ENCODE data around the gene RAB27A.
"Not testable (repeated sequence)": the region's sequence is repeated elsewhere in the genome, so short reads cannot be mapped to it uniquely, and the experiment has no call there.

Gene RAB27A

GRCh38 chr15:55281517-55282228 is 7.9 kb downstream of the RAB27A start:
- DNase-seq, result no peak

DNA sequence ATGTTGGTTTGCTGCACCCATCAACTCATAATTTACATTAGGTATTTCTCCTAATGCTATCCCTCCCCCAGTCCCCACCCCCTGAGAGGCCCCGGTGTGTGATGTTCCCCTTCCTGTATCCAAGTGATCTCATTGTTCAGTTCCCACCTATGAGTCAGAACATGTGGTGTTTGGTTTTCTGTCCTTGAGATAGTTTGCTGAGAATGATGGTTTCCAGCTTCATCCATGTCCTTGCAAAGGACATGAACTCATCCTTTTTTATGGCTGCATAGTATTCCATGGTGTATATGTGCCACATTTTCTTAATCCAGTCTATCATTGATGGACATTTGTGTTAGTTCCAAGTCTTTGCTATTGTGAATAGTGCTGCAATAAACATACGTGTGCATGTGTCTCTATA is 9.0 kb downstream of the RAB27A start:
- not testable (repeated sequence) for DNase-seq

DNA sequence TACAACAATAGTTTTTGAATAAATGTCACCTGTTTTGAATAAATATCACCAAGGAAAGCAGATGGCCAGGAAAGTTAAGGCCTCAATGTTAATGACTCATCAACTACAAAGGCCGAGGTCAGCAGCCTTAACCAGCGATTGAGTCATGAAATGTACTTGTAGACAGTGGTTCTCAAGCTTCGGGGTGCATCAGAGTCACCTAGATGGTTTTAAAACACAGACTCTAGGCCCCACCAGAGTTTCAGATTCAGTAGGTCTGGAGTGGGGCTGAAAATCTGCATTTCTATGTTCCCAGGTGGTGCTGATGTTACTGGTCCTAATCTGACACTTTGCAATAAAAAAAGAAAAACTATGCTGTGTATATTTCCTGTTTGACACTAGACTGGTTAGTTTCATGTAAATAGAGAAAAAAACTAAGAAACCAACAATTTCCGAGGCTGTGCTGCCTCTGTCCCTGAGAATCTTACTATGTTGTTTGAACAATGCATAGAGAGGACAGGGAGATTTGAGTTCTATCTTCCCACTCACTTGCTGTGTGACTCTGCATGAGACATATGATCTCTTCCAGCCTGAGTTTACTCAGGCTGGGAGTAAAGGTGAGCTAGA is 9.8 kb downstream of the RAB27A start:
- DNase-seq, result peak; percentile 53

- DNase-seq, result no peak
These were observed 10.4 kb downstream of the RAB27A start for GRCh38 chr15:55279100-55279745.

- no peak for DNase-seq
These were observed 11.9 kb downstream of the RAB27A start for GRCh38 chr15:55277715-55278114.

GRCh38 chr15:55277116-55277564 is 12.5 kb downstream of the RAB27A start:
- DNase-seq, result no peak

DNA sequence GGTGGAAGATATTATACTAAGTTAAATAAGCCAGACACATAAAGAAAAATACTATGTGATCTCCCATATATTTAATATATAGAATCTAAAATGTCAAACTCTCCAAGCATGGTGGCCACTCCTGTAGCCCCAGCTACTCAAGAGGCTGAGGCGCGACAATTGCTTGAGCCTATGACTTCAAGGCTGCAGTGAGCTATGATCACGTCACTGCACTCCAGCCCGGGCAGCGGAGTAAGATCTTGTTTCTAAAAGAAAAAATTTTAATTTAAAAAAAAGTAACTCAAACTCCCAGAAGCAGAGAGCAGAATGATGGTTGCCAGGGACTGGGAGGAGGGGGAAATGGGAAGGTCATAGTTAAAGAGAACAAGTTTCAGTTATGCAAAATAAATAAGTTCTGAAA is 13.3 kb downstream of the RAB27A start:
- no peak for DNase-seq

GRCh38 chr15:55270291-55270690 is 19.3 kb downstream of the RAB27A start:
- no peak for DNase-seq

GRCh38 chr15:55268176-55268695 is 21.4 kb downstream of the RAB27A start:
- DNase-seq, result no peak

DNA sequence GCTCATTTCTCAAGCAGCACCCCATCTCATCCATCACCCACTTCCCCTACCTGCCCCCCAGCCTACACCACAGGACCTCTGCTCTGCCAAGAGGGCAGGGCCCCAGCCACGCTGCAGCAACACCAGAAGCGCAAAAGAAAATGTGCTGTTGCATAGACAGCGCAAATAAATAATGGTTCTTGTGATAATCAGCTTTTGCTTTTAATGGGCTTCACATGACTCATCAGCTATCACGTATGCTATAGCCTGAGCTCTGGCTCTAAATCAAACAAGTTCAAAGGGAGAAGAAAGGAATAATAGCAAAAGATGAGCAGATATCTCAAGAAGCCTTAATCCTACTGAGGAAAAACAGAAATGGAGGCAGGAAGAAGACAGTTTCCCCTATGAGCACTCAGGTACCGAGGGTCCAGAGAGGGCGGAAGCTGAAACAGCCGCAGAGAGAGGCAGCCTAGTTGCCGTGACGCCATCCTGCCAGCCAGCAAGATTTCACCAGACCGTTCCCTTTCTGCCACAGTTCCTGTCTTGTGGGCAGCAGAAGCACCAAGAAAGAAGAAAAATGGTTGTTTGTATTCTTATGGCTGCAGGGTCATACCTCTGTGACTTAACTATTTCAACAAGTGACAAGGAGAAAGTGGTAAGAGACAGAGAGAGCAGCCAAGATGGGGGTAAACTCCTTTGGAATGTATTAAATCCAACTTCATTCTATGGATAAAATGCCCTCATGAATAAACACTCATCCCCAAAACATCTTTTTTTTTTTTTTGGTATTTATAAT is 22.0 kb downstream of the RAB27A start:
- DNase-seq, result peak; percentile 39

GRCh38 chr15:55266547-55266946 is 23.1 kb downstream of the RAB27A start:
- DNase-seq, result no peak

DNA sequence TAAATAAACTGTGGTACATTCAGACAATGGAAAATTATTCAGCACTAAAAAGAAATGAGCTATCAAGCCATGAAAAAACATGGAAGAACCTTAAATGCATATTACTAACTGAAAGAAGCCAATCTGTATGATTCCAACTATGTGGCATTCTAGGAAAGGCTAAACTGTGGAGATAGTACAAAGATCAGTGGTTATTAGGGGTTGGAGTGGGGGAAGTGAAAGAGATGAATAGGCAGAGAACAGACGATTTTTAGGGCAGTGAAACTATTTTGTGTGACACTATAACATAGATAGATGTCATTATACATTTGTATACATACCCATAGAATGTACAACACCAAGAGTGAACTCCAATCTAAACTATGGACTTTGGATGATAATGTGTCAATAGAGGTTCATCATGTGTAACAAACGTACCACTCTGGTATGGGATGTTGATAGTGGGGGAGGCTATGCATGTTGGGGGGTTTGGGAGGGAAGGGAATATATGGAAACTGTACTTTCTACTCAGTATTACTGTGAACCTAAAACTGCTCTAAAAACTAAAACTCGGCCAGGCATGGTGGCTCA is 29.0 kb downstream of the RAB27A start:
- DNase-seq, result no peak

- DNase-seq, result no peak
These were observed 31.7 kb downstream of the RAB27A start for GRCh38 chr15:55257938-55258337.

- no peak for DNase-seq
These were observed 32.5 kb downstream of the RAB27A start for GRCh38 chr15:55257012-55257670.

DNA sequence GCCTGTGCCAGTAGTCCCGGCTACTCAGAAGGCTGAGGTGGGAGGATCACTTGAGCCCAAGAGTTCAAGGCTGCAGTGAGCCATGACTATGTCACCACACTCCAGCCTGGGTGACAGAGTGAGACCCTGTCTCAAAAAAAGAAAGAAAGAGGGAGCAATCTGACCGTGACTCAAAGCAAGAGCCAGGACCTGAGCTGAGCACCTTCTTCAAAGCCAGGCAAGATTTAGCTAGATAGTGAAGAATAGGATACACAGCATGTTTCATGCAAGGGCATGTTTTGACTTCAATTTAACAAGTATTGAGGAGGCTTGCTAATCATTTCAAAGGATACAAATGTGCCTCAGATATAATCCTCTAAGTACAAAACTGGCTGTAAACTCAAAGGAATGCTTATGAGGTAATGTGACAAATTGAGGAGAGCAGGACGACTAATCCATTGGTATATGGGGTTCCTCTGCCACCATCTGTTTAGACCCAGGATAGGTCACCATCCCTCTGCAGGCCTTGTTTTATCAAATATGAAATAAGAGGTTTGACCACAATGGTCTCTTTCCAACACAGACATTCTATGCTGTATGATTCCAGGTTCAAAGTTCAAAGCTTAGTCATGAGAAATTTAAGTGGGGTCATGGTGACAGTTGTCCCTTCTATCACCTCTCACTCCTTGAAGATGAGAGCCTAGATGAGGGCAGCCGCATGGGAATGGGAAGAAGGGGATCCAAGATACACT is 33.2 kb downstream of the RAB27A start:
- no peak for DNase-seq

GRCh38 chr15:55255714-55256113 is 33.9 kb downstream of the RAB27A start:
- no peak for DNase-seq

- DNase-seq, result no peak
These were observed 34.5 kb downstream of the RAB27A start for GRCh38 chr15:55254916-55255679.

DNA sequence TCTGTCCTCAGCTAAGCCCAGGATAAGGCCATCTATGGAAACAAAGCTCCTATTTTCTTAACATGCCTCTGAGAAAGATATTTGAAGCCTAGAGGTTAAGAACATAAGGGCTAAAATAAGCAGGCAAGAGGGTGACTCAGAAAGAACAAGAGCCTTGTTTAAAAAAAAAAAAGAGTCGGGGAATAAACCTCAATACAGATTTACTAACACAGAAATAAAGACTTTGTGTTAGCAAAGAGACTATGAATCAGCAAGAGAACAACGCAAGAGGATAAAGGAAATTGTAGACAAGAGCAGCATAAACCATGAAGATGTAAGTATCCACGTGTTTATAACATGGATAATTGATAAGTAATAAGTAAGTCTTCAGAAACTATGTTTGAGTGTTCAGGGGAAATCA is 36.0 kb downstream of the RAB27A start:
- DNase-seq, result peak; percentile 4

DNA sequence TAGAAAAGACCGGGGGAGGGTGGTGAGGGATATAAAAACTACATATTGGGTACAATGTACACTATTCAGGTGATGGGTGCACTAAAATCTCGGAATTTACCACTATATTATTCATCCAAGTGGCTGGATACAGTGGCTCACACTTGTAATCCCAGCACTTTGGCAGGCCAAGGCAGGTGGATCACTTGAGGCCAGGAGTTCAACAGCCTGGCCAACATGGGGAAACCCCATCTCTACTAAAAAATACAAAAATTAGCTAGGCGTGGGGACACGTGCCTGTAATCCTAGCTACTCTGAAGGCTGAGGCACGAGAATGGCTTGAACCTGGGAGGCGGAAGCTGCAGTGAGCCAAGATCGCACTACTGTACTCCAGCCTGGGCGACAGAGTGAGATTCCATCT is 37.4 kb downstream of the RAB27A start:
- not testable (repeated sequence) for DNase-seq

DNA sequence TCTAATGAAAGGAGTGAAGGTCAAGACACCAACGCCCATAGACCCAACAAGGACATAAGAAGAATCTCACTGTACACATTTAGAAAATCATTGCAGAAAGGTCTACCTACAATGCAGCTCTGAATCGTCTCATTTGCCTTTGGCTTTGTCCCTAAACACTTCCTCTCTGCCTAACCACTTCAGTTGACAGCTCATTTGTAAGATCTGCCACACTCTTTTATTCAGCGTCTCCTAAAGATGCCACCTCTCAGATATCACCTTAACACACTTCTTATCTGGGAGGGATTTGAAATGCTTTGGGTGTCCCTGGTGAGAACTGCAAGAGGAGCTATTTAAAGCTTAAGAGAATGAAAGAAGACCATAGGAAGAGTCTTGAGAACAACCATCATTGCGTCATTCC is 38.7 kb downstream of the RAB27A start:
- no peak for DNase-seq

Data from fibroblast of skin of scalp (primary cell).